Type B pancreatic cell (in vitro differentiated cells): ENCODE measurements around the gene RILPL2. TPM values are rescaled to one million over a fixed set of nuclear protein-coding genes. Genes with fewer than 3 reads are reported as not detected.

Experiments used
- DNase-seq: peaks from one replicate; pipeline ENCODE4 v3.0.0; 2021; ENCODE audit warnings: mixed read lengths; ENCODE audit not compliant: unreplicated experiment; ENCODE audit errors: extremely low spot score
- H3K27ac Mint-ChIP-seq: 2 replicates; pipeline ENCODE4 v1.8.0; 2021; ENCODE audit warnings: mild to moderate bottlenecking, mixed read lengths
- H3K27me3 Mint-ChIP-seq: 2 replicates; pipeline ENCODE4 v1.8.0; 2021; ENCODE audit warnings: mixed read lengths
- H3K36me3 Mint-ChIP-seq: 2 replicates; pipeline ENCODE4 v1.8.0; 2021; ENCODE audit warnings: mixed read lengths
- H3K4me1 Mint-ChIP-seq: one replicate; pipeline ENCODE4 v1.8.0; 2021; ENCODE audit warnings: mixed read lengths; ENCODE audit not compliant: unreplicated experiment
- H3K4me3 Mint-ChIP-seq: 2 replicates; pipeline ENCODE4 v1.8.0; 2021; ENCODE audit warnings: mild to moderate bottlenecking, mixed read lengths
- H3K9me3 Mint-ChIP-seq: 2 replicates; pipeline ENCODE4 v1.8.0; 2021; ENCODE audit warnings: mixed read lengths
- CTCF ChIP-seq: fragments of 200-600 bp; sonication (generic); conservative IDR thresholded peaks from 2 replicates; pipeline ENCODE4 v1.5.0; 2021; ENCODE audit warnings: antibody characterized with exemption, mild to moderate bottlenecking
- total RNA-seq: library from RNA; stranded (reverse); gene quantifications from 2 replicates; pipeline ENCODE4 v1.2.1, GENCODE V29; 2021; ENCODE audit warnings: low replicate concordance

The RILPL2 gene
- total RNA-seq, 1 donor from 2014 or later: 1.4 TPM

GRCh38 chr12:123479442-123480180 is 43.1 kb upstream of the RILPL2 start:
- H3K27ac Mint-ChIP-seq: no peak overlapping the region
- H3K9me3 Mint-ChIP-seq: no peaks in the 10 kb centered on the region
- H3K27me3 Mint-ChIP-seq: no peaks in the 10 kb centered on the region
- peaks cover 14% of the 10 kb centered on the region for H3K36me3 Mint-ChIP-seq
- DNase-seq: no peak
- no peak for TF ChIP-seq CTCF
- H3K4me3 Mint-ChIP-seq: no peak overlapping the region
- no peaks in the 10 kb centered on the region for H3K4me1 Mint-ChIP-seq

GRCh38 chr12:123478762-123479161 is 42.3 kb upstream of the RILPL2 start:
- Mint-ChIP-seq H3K4me3 (no peak overlapping the region), H3K9me3 (no peaks in the 10 kb centered on the region), H3K4me1 (no peaks in the 10 kb centered on the region), H3K27ac (no peak overlapping the region), H3K36me3 (peaks cover 14% of the 10 kb centered on the region), H3K27me3 (no peaks in the 10 kb centered on the region)
- TF ChIP-seq CTCF: no peak
- DNase-seq: no peak

GRCh38 chr12:123478069-123478468 is 41.6 kb upstream of the RILPL2 start:
- no peak for TF ChIP-seq CTCF
- Mint-ChIP-seq H3K9me3 (no peaks in the 10 kb centered on the region), H3K4me3 (no peak overlapping the region), H3K27me3 (no peaks in the 10 kb centered on the region), H3K36me3 (peaks cover 14% of the 10 kb centered on the region), H3K27ac (no peak overlapping the region), H3K4me1 (no peaks in the 10 kb centered on the region)
- no peak for DNase-seq

- no peak for DNase-seq
- H3K4me1 Mint-ChIP-seq: no peaks in the 10 kb centered on the region
Measured at GRCh38 chr12:123475246-123475703, 38.8 kb upstream of the RILPL2 start.

GRCh38 chr12:123474485-123475245 is 38.2 kb upstream of the RILPL2 start:
- Mint-ChIP-seq H3K4me1 (no peaks in the 10 kb centered on the region), H3K4me3 (no peak overlapping the region), H3K27ac (no peak overlapping the region), H3K36me3 (peaks cover 18% of the 10 kb centered on the region), H3K9me3 (no peaks in the 10 kb centered on the region), H3K27me3 (no peaks in the 10 kb centered on the region)
- DNase-seq: no peak
- TF ChIP-seq CTCF: no peak

More at GRCh38 chr12:123475246-123475703, 38.8 kb upstream of the RILPL2 start:
- Mint-ChIP-seq H3K9me3 (no peaks in the 10 kb centered on the region), H3K27me3 (no peaks in the 10 kb centered on the region), H3K36me3 (peaks cover 18% of the 10 kb centered on the region), H3K4me3 (no peak overlapping the region), H3K27ac (no peak overlapping the region)
- TF ChIP-seq CTCF: no peak
